ENCODE data around the gene LRRC38. TPM values are rescaled to one million over a fixed set of nuclear protein-coding genes. Genes with fewer than 3 reads are reported as not detected.

The LRRC38 gene
- total RNA-seq, 1 donor from 2014 or later = not detected

- no peak overlapping the region for H3K27ac ChIP-seq (ENCODE audit: low read depth, low read length)
- peaks cover 7% of the 10 kb centered on the region for H3K9me3 ChIP-seq (ENCODE audit: insufficient read depth, low read depth, low read length)
- TF ChIP-seq CTCF (IDR thresholded peaks at IDR 0.05; ENCODE audit: insufficient read depth, low read depth, low read length) (no peak), EZH2 (IDR thresholded peaks at IDR 0.05; ENCODE audit: insufficient read depth, low read length) (no peak)
- H3K79me2 ChIP-seq (ENCODE audit: insufficient read depth, low read length) = no peaks in the 10 kb centered on the region
- H3K36me3 ChIP-seq (ENCODE audit: insufficient read depth, low read length) = no peaks in the 10 kb centered on the region
- no peak overlapping the region for H3K4me3 ChIP-seq (ENCODE audit: insufficient read depth, low read depth, low read length)
- FAIRE-seq (no peak), DNase-seq (ENCODE audit: low read depth) (no peak)
- peaks cover 18% of the 10 kb centered on the region for H3K27me3 Mint-ChIP-seq (ENCODE audit: low read depth, unreplicated experiment)
- no peak overlapping the region for H3K4me2 ChIP-seq (ENCODE audit: low read length)
- no peak overlapping the region for H2AFZ ChIP-seq (ENCODE audit: low read depth, low read length)
- no peak overlapping the region for H3K9ac ChIP-seq (ENCODE audit: low read length)
- no peak overlapping the region for H3K27ac Mint-ChIP-seq (ENCODE audit: unreplicated experiment)
- H3K4me1 Mint-ChIP-seq (ENCODE audit: low read depth, unreplicated experiment) = no peaks in the 10 kb centered on the region
- no peaks in the 10 kb centered on the region for H3K4me1 ChIP-seq (ENCODE audit: insufficient read depth, low read length)
- no peaks in the 10 kb centered on the region for H4K20me1 ChIP-seq (ENCODE audit: insufficient read depth, low read length)
- no peaks in the 10 kb centered on the region for H3K36me3 Mint-ChIP-seq (ENCODE audit: low read depth, unreplicated experiment)
- H3K9me3 Mint-ChIP-seq (ENCODE audit: unreplicated experiment) = no peaks in the 10 kb centered on the region
- no peak overlapping the region for H3K4me3 Mint-ChIP-seq (ENCODE audit: unreplicated experiment)
- H3K27me3 ChIP-seq (ENCODE audit: insufficient read depth, low read length) = no peaks in the 10 kb centered on the region
These were observed 26.5 kb downstream of the LRRC38 start for GRCh38 chr1:13487143-13487868.

GRCh38 chr1:13483946-13484345, 29.9 kb downstream of the LRRC38 start:
- Mint-ChIP-seq H3K4me3 (ENCODE audit: unreplicated experiment) (no peak overlapping the region), H3K4me1 (ENCODE audit: low read depth, unreplicated experiment) (no peaks in the 10 kb centered on the region), H3K9me3 (ENCODE audit: unreplicated experiment) (no peaks in the 10 kb centered on the region), H3K27ac (ENCODE audit: unreplicated experiment) (no peak overlapping the region), H3K36me3 (ENCODE audit: low read depth, unreplicated experiment) (no peaks in the 10 kb centered on the region), H3K27me3 (ENCODE audit: low read depth, unreplicated experiment) (peaks cover 19% of the 10 kb centered on the region)
- Histone ChIP-seq H3K4me1 (ENCODE audit: insufficient read depth, low read length) (no peaks in the 10 kb centered on the region), H3K27me3 (ENCODE audit: insufficient read depth, low read length) (no peaks in the 10 kb centered on the region), H3K4me2 (ENCODE audit: low read length) (no peak overlapping the region), H4K20me1 (ENCODE audit: insufficient read depth, low read length) (no peaks in the 10 kb centered on the region), H3K79me2 (ENCODE audit: insufficient read depth, low read length) (no peaks in the 10 kb centered on the region), H3K9me3 (ENCODE audit: insufficient read depth, low read depth, low read length) (peaks cover 4% of the 10 kb centered on the region), H3K36me3 (ENCODE audit: insufficient read depth, low read length) (no peaks in the 10 kb centered on the region), H3K4me3 (ENCODE audit: insufficient read depth, low read depth, low read length) (no peak overlapping the region), H3K27ac (ENCODE audit: low read depth, low read length) (no peak overlapping the region), H3K9ac (ENCODE audit: low read length) (no peak overlapping the region), H2AFZ (ENCODE audit: low read depth, low read length) (no peak overlapping the region)
- TF ChIP-seq CTCF (IDR thresholded peaks at IDR 0.05; ENCODE audit: insufficient read depth, low read depth, low read length) (no peak), EZH2 (IDR thresholded peaks at IDR 0.05; ENCODE audit: insufficient read depth, low read length) (no peak)
- DNase-seq (ENCODE audit: low read depth) = no peak
- FAIRE-seq = no peak

- no peaks in the 10 kb centered on the region for H3K36me3 ChIP-seq (ENCODE audit: insufficient read depth, low read length)
- no peaks in the 10 kb centered on the region for H3K27me3 ChIP-seq (ENCODE audit: insufficient read depth, low read length)
- no peaks in the 10 kb centered on the region for H3K4me1 ChIP-seq (ENCODE audit: insufficient read depth, low read length)
- H3K4me3 Mint-ChIP-seq (ENCODE audit: unreplicated experiment) = no peak overlapping the region
- H3K4me3 ChIP-seq (ENCODE audit: insufficient read depth, low read depth, low read length) = no peak overlapping the region
- H3K9ac ChIP-seq (ENCODE audit: low read length) = no peak overlapping the region
- no peak overlapping the region for H3K4me2 ChIP-seq (ENCODE audit: low read length)
- H4K20me1 ChIP-seq (ENCODE audit: insufficient read depth, low read length) = no peaks in the 10 kb centered on the region
- no peaks in the 10 kb centered on the region for H3K79me2 ChIP-seq (ENCODE audit: insufficient read depth, low read length)
- H3K9me3 Mint-ChIP-seq (ENCODE audit: unreplicated experiment) = no peaks in the 10 kb centered on the region
- TF ChIP-seq EZH2 (IDR thresholded peaks at IDR 0.05; ENCODE audit: insufficient read depth, low read length) (no peak), CTCF (IDR thresholded peaks at IDR 0.05; ENCODE audit: insufficient read depth, low read depth, low read length) (no peak)
- DNase-seq (ENCODE audit: low read depth) (no peak), FAIRE-seq (no peak)
- H2AFZ ChIP-seq (ENCODE audit: low read depth, low read length) = no peak overlapping the region
- no peak overlapping the region for H3K27ac ChIP-seq (ENCODE audit: low read depth, low read length)
- H3K9me3 ChIP-seq (ENCODE audit: insufficient read depth, low read depth, low read length) = peaks cover 4% of the 10 kb centered on the region
- H3K4me1 Mint-ChIP-seq (ENCODE audit: low read depth, unreplicated experiment) = no peaks in the 10 kb centered on the region
- H3K27me3 Mint-ChIP-seq (ENCODE audit: low read depth, unreplicated experiment) = peaks cover 16% of the 10 kb centered on the region
- no peaks in the 10 kb centered on the region for H3K36me3 Mint-ChIP-seq (ENCODE audit: low read depth, unreplicated experiment)
- H3K27ac Mint-ChIP-seq (ENCODE audit: unreplicated experiment) = no peak overlapping the region
These were observed 31.2 kb downstream of the LRRC38 start for GRCh38 chr1:13482600-13482999.
